Left lung (tissue), 10 donors: ENCODE results near the gene TRIM66. TPM values are rescaled to one million over a fixed set of nuclear protein-coding genes. Genes with fewer than 3 reads are reported as not detected.
A peak's percentile ranks its signal among the peaks of the same experiment; 100 is the strongest.

Experiments
- ATAC-seq: fragments of 200-7000 bp; cut with Tn5 transposase; one replicate; pipeline ENCODE4 v1.9.1; 2020; ENCODE audit warnings: moderate library complexity
- DNase-seq, 4 donors: peaks; one replicate each; pipeline ENCODE4 v3.0.0-alpha.2; 2013 to 2020
- H3K27ac ChIP-seq, 2 donors: fragments of 200-600 bp; sonication (generic) in 1 of 2; one replicate each; pipeline versions ENCODE4 v1.5.0 to v1.8.0; 2020 to 2021
- H3K27me3 ChIP-seq, 2 donors: fragments of 200-600 bp; sonication (generic) in 1 of 2; one replicate each; pipeline versions ENCODE4 v1.5.0 to v1.8.0; 2020 to 2021
- H3K36me3 ChIP-seq, 2 donors: fragments of 200-600 bp; sonication (generic) in 1 of 2; one replicate each; pipeline versions ENCODE4 v1.5.0 to v1.8.0; 2020 to 2021
- H3K4me1 ChIP-seq, 2 donors: fragments of 200-600 bp; one replicate each; pipeline ENCODE4 v1.8.0; 2021
- H3K4me3 ChIP-seq, 2 donors: fragments of 200-600 bp; sonication (generic) in 1 of 2; one replicate each; pipeline versions ENCODE4 v1.5.0 to v1.8.0; 2020 to 2021; ENCODE audit warnings: mild to moderate bottlenecking in 1 of 2
- H3K9me3 ChIP-seq, 2 donors: fragments of 200-600 bp; sonication (generic) in 1 of 2; one replicate each; pipeline versions ENCODE4 v1.5.0 to v1.8.0; 2020 to 2021
- CTCF ChIP-seq, 2 donors: fragments of 200-600 bp; sonication (generic) in 1 of 2; IDR thresholded peaks; one replicate each; pipeline versions ENCODE4 v1.5.0 to v1.8.0; 2021; ENCODE audit warnings: antibody characterized with exemption in 2 of 2
- intact Hi-C, 2 donors: fragments of 100-400 bp; cut with DNase I; formaldehyde crosslinking; loops; one replicate each; pipeline versions ENCODE4 v1.11.2 to v1.14.2; 2022
- polyA plus RNA-seq, 6 donors: library from polyadenylated mRNA; unstranded; fragments of 120-200 nt; gene quantifications; one replicate each; pipeline ENCODE4 v1.2.1, GENCODE V29; 2013; ENCODE audit not compliant: insufficient read length in 6 of 6
- total RNA-seq, 2 donors: library from RNA; stranded (reverse); fragmentation: NEBNext Ultra II Directional; extraction: Animal tissue kit (Norgen Biotek cat#: 25700); gene quantifications; one replicate each; pipeline ENCODE4 v1.2.1, GENCODE V29; 2021
- donor health status: DM: no; HTN: yes; CAD: no.
- donor health status: DM: no; HTN: no; CAD: no.

Gene TRIM66
- total and polyA plus RNA-seq, 8 donors: 6.8 to 14.3 (median 11.9) TPM

DNA sequence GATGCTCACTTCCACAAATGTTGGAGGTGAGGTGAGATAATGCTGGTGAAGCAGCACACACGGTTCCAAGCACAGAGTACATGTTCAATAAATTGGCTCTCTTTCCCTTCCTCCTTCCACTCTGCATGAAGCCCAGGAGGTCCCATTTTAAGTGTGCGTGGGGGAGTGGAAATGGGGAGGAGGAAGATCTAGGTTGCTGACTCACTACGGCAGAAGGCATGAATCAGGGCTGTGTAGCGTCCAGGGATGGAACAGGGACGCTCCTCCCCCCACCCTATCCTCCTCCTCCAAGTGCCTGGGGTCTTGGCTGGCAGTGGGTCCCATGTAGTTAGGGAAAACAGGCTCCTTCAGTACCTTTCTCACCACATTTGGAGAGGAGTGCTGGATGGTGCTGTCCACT, 44.2 kb downstream of the TRIM66 start:
- DNase-seq (no peak), ATAC-seq (no peak)
- Histone ChIP-seq H3K9me3 (peaks cover 0 to 9% of the 10 kb centered on the region in 2 donors), H3K4me1 (no peaks in the 10 kb centered on the region), H3K27ac (no peak overlapping the region), H3K4me3 (no peak overlapping the region), H3K36me3 (peaks cover 0 to 89% of the 10 kb centered on the region in 2 donors), H3K27me3 (no peaks in the 10 kb centered on the region)
- intact Hi-C loops: no loop called here
- TF ChIP-seq CTCF (IDR thresholded peaks at IDR 0.05): no peak

DNA sequence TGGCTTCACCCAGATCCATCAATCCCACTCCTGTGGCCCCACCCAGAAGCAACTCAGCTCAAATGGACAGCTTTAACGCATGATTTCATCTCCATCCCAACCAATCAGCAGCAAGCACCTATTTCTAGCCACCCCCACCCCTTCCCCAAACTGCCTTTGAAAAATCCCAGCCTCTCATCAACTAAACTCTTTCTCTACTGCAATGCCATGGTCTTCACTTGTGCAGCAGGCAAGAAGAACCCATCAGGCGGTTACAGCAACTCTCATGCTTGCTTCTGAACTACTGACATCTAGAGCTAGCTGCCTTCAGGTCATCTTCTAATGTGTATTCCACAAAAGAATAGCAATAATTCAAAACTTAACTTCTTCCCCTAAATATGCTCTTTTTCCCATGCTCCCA, 46.3 kb downstream of the TRIM66 start:
- intact Hi-C loops: no loop called here
- no peak for TF ChIP-seq CTCF (IDR thresholded peaks at IDR 0.05)
- no peak for DNase-seq
- Histone ChIP-seq H3K4me3 (no peak overlapping the region), H3K4me1 (no peaks in the 10 kb centered on the region), H3K36me3 (peaks cover 0 to 78% of the 10 kb centered on the region in 2 donors), H3K9me3 (peaks cover 0 to 9% of the 10 kb centered on the region in 2 donors), H3K27ac (no peak overlapping the region), H3K27me3 (no peaks in the 10 kb centered on the region)
- no peak for ATAC-seq

- Histone ChIP-seq H3K4me1 (no peaks in the 10 kb centered on the region), H3K9me3 (peaks cover 0 to 9% of the 10 kb centered on the region in 2 donors), H3K36me3 (peaks cover 0 to 63% of the 10 kb centered on the region in 2 donors), H3K4me3 (no peak overlapping the region), H3K27ac (no peak overlapping the region), H3K27me3 (no peaks in the 10 kb centered on the region)
- intact Hi-C loops: no loop called here
- DNase-seq: no peak
- TF ChIP-seq CTCF (IDR thresholded peaks at IDR 0.05): no peak
- no peak for ATAC-seq
These were observed 48.0 kb downstream of the TRIM66 start for GRCh38 chr11:8634498-8634897.

DNA sequence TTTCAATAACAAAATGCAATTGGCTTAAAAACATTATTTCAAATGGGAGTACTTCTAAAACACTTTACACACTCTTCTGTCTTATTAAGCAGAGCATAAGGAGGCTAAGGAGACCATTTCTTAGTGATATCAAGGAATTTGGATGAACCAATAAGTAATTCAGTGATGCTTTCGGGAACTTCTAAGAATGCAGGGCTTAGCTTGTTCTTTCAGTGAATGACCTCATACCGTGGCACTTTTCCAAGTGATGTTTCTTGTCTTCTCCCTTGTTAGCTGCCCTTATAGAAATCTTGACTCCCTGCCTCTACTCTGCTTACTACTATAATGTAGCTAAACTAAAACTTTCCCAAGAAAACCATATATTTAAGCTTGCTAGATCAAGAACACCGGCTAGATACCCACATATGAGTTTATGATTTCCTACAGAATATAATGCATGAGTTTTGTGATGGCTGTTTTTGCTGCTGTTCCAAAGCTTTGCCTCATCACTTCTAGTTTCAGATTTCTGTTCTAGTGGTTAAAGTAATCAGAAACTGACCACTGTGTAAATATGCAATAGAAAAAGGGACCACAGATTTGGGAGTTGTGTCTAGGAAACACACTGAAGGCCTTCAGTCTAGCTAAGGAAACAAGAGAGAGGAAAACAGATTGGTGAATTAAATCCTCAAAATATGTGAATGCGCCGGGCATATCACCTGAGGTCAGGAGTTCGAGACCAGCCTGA, 50.9 kb downstream of the TRIM66 start:
- DNase-seq (peak in 1 of 4 donors; percentile 36), ATAC-seq (no peak)
- Histone ChIP-seq H3K36me3 (peaks cover 0 to 34% of the 10 kb centered on the region in 2 donors), H3K9me3 (peaks cover 0 to 9% of the 10 kb centered on the region in 2 donors), H3K27me3 (no peaks in the 10 kb centered on the region), H3K4me3 (no peak overlapping the region), H3K27ac (no peak overlapping the region), H3K4me1 (no peaks in the 10 kb centered on the region)
- TF ChIP-seq CTCF (IDR thresholded peaks at IDR 0.05): no peak
- intact Hi-C loops: no loop called here

- no peak for TF ChIP-seq CTCF (IDR thresholded peaks at IDR 0.05)
- H3K9me3 ChIP-seq: no peaks in the 10 kb centered on the region
- DNase-seq (no peak), ATAC-seq (no peak)
- H3K4me1 ChIP-seq: no peaks in the 10 kb centered on the region
- peaks cover 0 to 52% of the 10 kb centered on the region in 2 donors for H3K36me3 ChIP-seq
- intact Hi-C loops: no loop called here
- no peak overlapping the region for H3K27ac ChIP-seq
- no peaks in the 10 kb centered on the region for H3K27me3 ChIP-seq
- no peak overlapping the region for H3K4me3 ChIP-seq
These were observed 57.8 kb downstream of the TRIM66 start for GRCh38 chr11:8624698-8625097.
